Measurements from ENCODE around the gene ANXA3. TPM values are rescaled to one million over a fixed set of nuclear protein-coding genes. Genes with fewer than 3 reads are reported as not detected.

The ANXA3 gene
- total and polyA plus RNA-seq, 2 experiments from 2014 or later: 194 to 198 TPM

- Histone ChIP-seq H3K27ac (no peak overlapping the region), H2AFZ (no peak overlapping the region), H3K27me3 (no peaks in the 10 kb centered on the region), H3K9me3 (ENCODE audit: low read depth) (no peaks in the 10 kb centered on the region), H3K4me2 (no peak overlapping the region), H3K4me1 (ENCODE audit: insufficient read depth) (no peaks in the 10 kb centered on the region), H4K20me1 (ENCODE audit: insufficient read depth, poor library complexity, severe bottlenecking) (no peaks in the 10 kb centered on the region), H3K9me2 (replicated peaks; ENCODE audit: insufficient read depth) (no peaks in the 10 kb centered on the region), H3K4me3 (no peak overlapping the region), H3K79me2 (no peaks in the 10 kb centered on the region), H3K36me3 (replicated peaks; ENCODE audit: insufficient read depth, low read depth) (no peaks in the 10 kb centered on the region)
- WGBS (ENCODE audit: low lambda C conversion rate, missing lambda C conversion rate): 90% methylated on average over 3 of the region's 3 CpGs
- no peak for TF ChIP-seq EZH2 (IDR thresholded peaks at IDR 0.05; ENCODE audit: borderline replicate concordance)
- TF ChIP-seq, protein P1, sequence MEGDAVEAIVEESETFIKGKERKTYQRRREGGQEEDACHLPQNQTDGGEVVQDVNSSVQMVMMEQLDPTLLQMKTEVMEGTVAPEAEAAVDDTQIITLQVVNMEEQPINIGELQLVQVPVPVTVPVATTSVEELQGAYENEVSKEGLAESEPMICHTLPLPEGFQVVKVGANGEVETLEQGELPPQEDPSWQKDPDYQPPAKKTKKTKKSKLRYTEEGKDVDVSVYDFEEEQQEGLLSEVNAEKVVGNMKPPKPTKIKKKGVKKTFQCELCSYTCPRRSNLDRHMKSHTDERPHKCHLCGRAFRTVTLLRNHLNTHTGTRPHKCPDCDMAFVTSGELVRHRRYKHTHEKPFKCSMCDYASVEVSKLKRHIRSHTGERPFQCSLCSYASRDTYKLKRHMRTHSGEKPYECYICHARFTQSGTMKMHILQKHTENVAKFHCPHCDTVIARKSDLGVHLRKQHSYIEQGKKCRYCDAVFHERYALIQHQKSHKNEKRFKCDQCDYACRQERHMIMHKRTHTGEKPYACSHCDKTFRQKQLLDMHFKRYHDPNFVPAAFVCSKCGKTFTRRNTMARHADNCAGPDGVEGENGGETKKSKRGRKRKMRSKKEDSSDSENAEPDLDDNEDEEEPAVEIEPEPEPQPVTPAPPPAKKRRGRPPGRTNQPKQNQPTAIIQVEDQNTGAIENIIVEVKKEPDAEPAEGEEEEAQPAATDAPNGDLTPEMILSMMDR (IDR thresholded peaks at IDR 0.05; ENCODE audit: poor library complexity): no peak
- no peak for TF ChIP-seq EZH2phosphoT487 (IDR thresholded peaks at IDR 0.05; ENCODE audit: low read depth, severe bottlenecking, unreplicated experiment)
- no peak for DNase-seq (ENCODE audit: low spot score)
Observed at GRCh38 chr4:78581618-78582017, 30.0 kb downstream of the ANXA3 start.

GRCh38 chr4:78584863-78585547, 33.4 kb downstream of the ANXA3 start:
- Histone ChIP-seq H3K9me3 (ENCODE audit: low read depth) (no peaks in the 10 kb centered on the region), H3K36me3 (replicated peaks; ENCODE audit: insufficient read depth, low read depth) (no peaks in the 10 kb centered on the region), H3K27me3 (no peaks in the 10 kb centered on the region), H3K9me2 (replicated peaks; ENCODE audit: insufficient read depth) (no peaks in the 10 kb centered on the region), H3K4me3 (no peak overlapping the region), H3K4me1 (ENCODE audit: insufficient read depth) (no peaks in the 10 kb centered on the region), H3K79me2 (no peaks in the 10 kb centered on the region), H2AFZ (no peak overlapping the region), H3K27ac (peak overlapping the region; percentile 67), H4K20me1 (ENCODE audit: insufficient read depth, poor library complexity, severe bottlenecking) (no peaks in the 10 kb centered on the region), H3K4me2 (no peak overlapping the region)
- DNase-seq (ENCODE audit: low spot score): no peak
- WGBS (ENCODE audit: low lambda C conversion rate, missing lambda C conversion rate): 80% methylated on average over 4 of the region's 4 CpGs
- TF ChIP-seq EZH2 (IDR thresholded peaks at IDR 0.05; ENCODE audit: borderline replicate concordance) (no peak), EZH2phosphoT487 (IDR thresholded peaks at IDR 0.05; ENCODE audit: low read depth, severe bottlenecking, unreplicated experiment) (no peak)
- TF ChIP-seq, protein P1 (IDR thresholded peaks at IDR 0.05; ENCODE audit: poor library complexity): no peak

- WGBS (ENCODE audit: low lambda C conversion rate, missing lambda C conversion rate): 13% methylated on average over 1 of the region's 1 CpG
- H3K4me2 ChIP-seq: no peak overlapping the region
- H3K79me2 ChIP-seq: no peaks in the 10 kb centered on the region
- H3K4me1 ChIP-seq (ENCODE audit: insufficient read depth): no peaks in the 10 kb centered on the region
- H3K27me3 ChIP-seq: no peaks in the 10 kb centered on the region
- peak overlapping the region; percentile 67 for H3K27ac ChIP-seq
- no peak for DNase-seq (ENCODE audit: low spot score)
- H3K4me3 ChIP-seq: no peak overlapping the region
- H4K20me1 ChIP-seq (ENCODE audit: insufficient read depth, poor library complexity, severe bottlenecking): no peaks in the 10 kb centered on the region
- H3K9me3 ChIP-seq (ENCODE audit: low read depth): no peaks in the 10 kb centered on the region
- TF ChIP-seq, protein P1 (IDR thresholded peaks at IDR 0.05; ENCODE audit: poor library complexity): no peak
- TF ChIP-seq EZH2 (IDR thresholded peaks at IDR 0.05; ENCODE audit: borderline replicate concordance) (no peak), EZH2phosphoT487 (IDR thresholded peaks at IDR 0.05; ENCODE audit: low read depth, severe bottlenecking, unreplicated experiment) (no peak)
- H2AFZ ChIP-seq: no peak overlapping the region
- no peaks in the 10 kb centered on the region for H3K9me2 ChIP-seq (replicated peaks; ENCODE audit: insufficient read depth)
- no peaks in the 10 kb centered on the region for H3K36me3 ChIP-seq (replicated peaks; ENCODE audit: insufficient read depth, low read depth)
Observed at GRCh38 chr4:78585633-78586032, 34.1 kb downstream of the ANXA3 start.

Measured in hepatocyte (in vitro differentiated cells).